ENCODE measurements around the gene PLPPR4. TPM values are rescaled to one million over a fixed set of nuclear protein-coding genes. Genes with fewer than 3 reads are reported as not detected.

Gene PLPPR4
- total and polyA plus RNA-seq, 2 of the 4 experiments (the other 2 are of a cell fraction), result 4.5 to 7.0 TPM

DNA sequence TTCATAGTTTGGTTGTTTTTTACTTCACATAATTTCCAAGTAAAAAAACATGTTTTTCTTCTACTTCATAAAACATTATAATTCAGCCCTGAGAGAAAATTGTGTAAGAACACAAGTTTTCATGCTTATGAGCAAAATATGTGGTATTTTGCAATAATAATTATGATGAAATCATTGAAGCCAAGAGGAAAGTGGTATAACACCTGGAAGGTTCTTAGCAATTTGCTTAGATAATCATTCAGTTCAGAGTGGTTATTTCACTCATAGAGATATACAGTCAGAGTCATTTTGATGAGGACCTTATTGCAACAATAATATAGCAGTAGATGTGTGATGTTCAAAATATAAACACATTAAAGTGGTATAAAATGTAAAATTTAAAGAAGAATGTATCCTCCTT, 94.5 kb downstream of the PLPPR4 start:
- Histone ChIP-seq H2BK120ac (ENCODE audit: low read depth, low read length) (no peak overlapping the region), H3K79me1 (ENCODE audit: low read depth in 1 of 2, low read length in 2 of 2) (no peaks in the 10 kb centered on the region), H3K36me3 (ENCODE audit: control insufficient read depth, insufficient read depth, low read length) (no peaks in the 10 kb centered on the region), H3K4me2 (ENCODE audit: low read depth, low read length) (no peak overlapping the region), H3K27me3 (ENCODE audit: control insufficient read depth, insufficient read depth, low read length) (no peaks in the 10 kb centered on the region), H3K18ac (ENCODE audit: low read depth, low read length) (no peak overlapping the region), H3K4me3 (ENCODE audit: insufficient read depth, low read depth, low read length) (no peak overlapping the region), H2BK15ac (ENCODE audit: low read depth, low read length) (no peak overlapping the region), H3K14ac (replicated peaks; ENCODE audit: low read depth, low read length) (no peak overlapping the region), H3K56ac (ENCODE audit: extremely low read depth, insufficient read depth, low read length) (no peak overlapping the region), H3K9ac (ENCODE audit: low read depth, low read length) (no peak overlapping the region), H3K4me1 (ENCODE audit: control insufficient read depth, insufficient read depth, low read length) (no peaks in the 10 kb centered on the region), H3K27ac (ENCODE audit: insufficient read depth, low read length) (no peak overlapping the region), H2BK5ac (ENCODE audit: low read depth, low read length, poor library complexity, severe bottlenecking) (no peak overlapping the region), H2AFZ (replicated peaks; ENCODE audit: low read length, poor library complexity) (no peak overlapping the region), H4K8ac (ENCODE audit: low read depth in 2 of 2, low read length in 2 of 2) (no peak overlapping the region), H2BK20ac (ENCODE audit: low read depth, low read length) (no peak overlapping the region), H4K20me1 (ENCODE audit: insufficient read depth, low read length) (no peaks in the 10 kb centered on the region), H3K9me1 (ENCODE audit: insufficient read depth, low read length) (no peaks in the 10 kb centered on the region), H2AK9ac (replicated peaks; ENCODE audit: low read depth, low read length, poor library complexity) (no peak overlapping the region), H3K23ac (ENCODE audit: low read depth, low read length) (no peak overlapping the region), H3K4ac (ENCODE audit: low read depth, low read length) (no peak overlapping the region), H4K5ac (ENCODE audit: low read depth, low read length) (no peak overlapping the region), H3K9me3 (ENCODE audit: control insufficient read depth, insufficient read depth, low read length) (no peaks in the 10 kb centered on the region), H2AK5ac (ENCODE audit: low read depth, low read length) (no peak overlapping the region), H4K91ac (ENCODE audit: insufficient read depth, low read depth, low read length) (no peak overlapping the region)
- TF ChIP-seq MXI1 (IDR thresholded peaks at IDR 0.05; ENCODE audit: borderline replicate concordance, low read depth, low read length) (no peak), CEBPB (IDR thresholded peaks at IDR 0.05; ENCODE audit: low read depth, low read length) (peak; percentile 40; the same call in 1 of the 2 replicates)
- POLR2A ChIA-PET (ENCODE audit: unreplicated experiment), result no interaction called here
- DNase-seq (no peak), ATAC-seq (ENCODE audit: low read depth) (no peak)
- intact Hi-C loops (cut with micrococcal nuclease), result no loop called here
- CTCF ChIA-PET, result no interaction called here
- BruUV-seq (replicated peaks), result no TSS peak
- dilution Hi-C loops (cut with HindIII; ENCODE audit: low sequenced_read_pairs, unreplicated experiment), result no loop called here
- in situ Hi-C loops (cut with MboI; ENCODE audit: low sequenced_read_pairs), result no loop called here

Data from IMR-90 (cell line).